Hematopoietic multipotent progenitor cell treated with erythropoietin and hydrocortisone succinate and interleukin-3 and kit ligand, for 4 days (in vitro differentiated cells): ENCODE measurements around the gene SLC6A20.
"Not testable (repeated sequence)": the region's sequence is repeated elsewhere in the genome, so short reads cannot be mapped to it uniquely, and the experiment has no call there.

ENCODE experiments used
- DNase-seq: peaks from one replicate; pipeline ENCODE4 v3.0.0-alpha.2; 2015

The SLC6A20 gene

GRCh38 chr3:45777111-45777745, 19.1 kb downstream of the SLC6A20 start:
- no peak for DNase-seq

GRCh38 chr3:45776611-45777010, 19.7 kb downstream of the SLC6A20 start:
- DNase-seq = no peak

- DNase-seq = no peak
Observed at GRCh38 chr3:45776301-45776595, 20.1 kb downstream of the SLC6A20 start.

- DNase-seq = no peak
Observed at GRCh38 chr3:45775571-45776300, 20.6 kb downstream of the SLC6A20 start.

- no peak for DNase-seq
Observed at GRCh38 chr3:45774581-45775521, 21.5 kb downstream of the SLC6A20 start.

GRCh38 chr3:45773714-45774449, 22.5 kb downstream of the SLC6A20 start:
- peak; percentile 4 for DNase-seq

GRCh38 chr3:45773072-45773471, 23.3 kb downstream of the SLC6A20 start:
- DNase-seq = no peak

GRCh38 chr3:45772341-45773035, 23.8 kb downstream of the SLC6A20 start:
- no peak for DNase-seq

GRCh38 chr3:45771831-45772230, 24.5 kb downstream of the SLC6A20 start:
- DNase-seq = no peak

- no peak for DNase-seq
Observed at GRCh38 chr3:45771166-45771775, 25.1 kb downstream of the SLC6A20 start.

GRCh38 chr3:45765958-45766357, 30.4 kb downstream of the SLC6A20 start:
- DNase-seq = no peak

- no peak for DNase-seq
Observed at GRCh38 chr3:45765266-45765851, 31.0 kb downstream of the SLC6A20 start.

GRCh38 chr3:45763303-45763675, 33.0 kb downstream of the SLC6A20 start:
- no peak for DNase-seq

- no peak for DNase-seq
Observed at GRCh38 chr3:45762647-45763302, 33.6 kb downstream of the SLC6A20 start.

- no peak for DNase-seq
Observed at GRCh38 chr3:45761831-45762230, 34.5 kb downstream of the SLC6A20 start.

GRCh38 chr3:45760878-45761711, 35.2 kb downstream of the SLC6A20 start:
- peak; percentile 74 for DNase-seq

- no peak for DNase-seq
Observed at GRCh38 chr3:45759851-45760250, 36.5 kb downstream of the SLC6A20 start.

GRCh38 chr3:45758871-45759270, 37.5 kb downstream of the SLC6A20 start:
- DNase-seq = no peak

- not testable (repeated sequence) for DNase-seq
Observed at GRCh38 chr3:45757141-45757540, 39.2 kb downstream of the SLC6A20 start.

GRCh38 chr3:45756055-45756454, 40.3 kb downstream of the SLC6A20 start:
- no peak for DNase-seq
